NT2/D1 (cell line): ENCODE results near the gene PSAP.

Source experiments
- SUZ12 ChIP-seq: IDR thresholded peaks from 2 replicates; pipeline ENCODE4 v1.6.1; 2011; ENCODE audit not compliant: insufficient read length, insufficient read depth; ENCODE audit errors: extremely low read depth
- YY1 ChIP-seq: IDR thresholded peaks from 2 replicates; pipeline ENCODE4 v1.6.1; 2011; ENCODE audit not compliant: insufficient read length, insufficient read depth
- ZNF274 ChIP-seq: IDR thresholded peaks from 2 replicates; pipeline ENCODE4 v1.6.1; 2011; ENCODE audit warnings: mild to moderate bottlenecking, low read depth, low read length

GRCh38 chr10:71782917-71783490 is 68.0 kb downstream of the PSAP start:
- TF ChIP-seq ZNF274 (no peak), YY1 (no peak), SUZ12 (no peak)
